Hematopoietic multipotent progenitor cell (in vitro differentiated cells): ENCODE data around the gene TSEN54. TPM values are rescaled to one million over a fixed set of nuclear protein-coding genes. Genes with fewer than 3 reads are reported as not detected.
"Not testable (repeated sequence)": the region's sequence is repeated elsewhere in the genome, so short reads cannot be mapped to it uniquely, and the experiment has no call there.

ENCODE experiments used
- DNase-seq, 3 donors: peaks; one replicate each; pipeline ENCODE4 v3.0.0-alpha.2; 2011 to 2015; ENCODE audit warnings: low read depth in 2 of 3, low spot score in 2 of 3
- total RNA-seq: library from RNA; depleted of rRNA; stranded (reverse); fragments of >200 nt; gene quantifications from one replicate; pipeline ENCODE4 v1.2.3, GENCODE V29; 2012

The TSEN54 gene
- total RNA-seq, 1 donor: 30.2 TPM

DNA sequence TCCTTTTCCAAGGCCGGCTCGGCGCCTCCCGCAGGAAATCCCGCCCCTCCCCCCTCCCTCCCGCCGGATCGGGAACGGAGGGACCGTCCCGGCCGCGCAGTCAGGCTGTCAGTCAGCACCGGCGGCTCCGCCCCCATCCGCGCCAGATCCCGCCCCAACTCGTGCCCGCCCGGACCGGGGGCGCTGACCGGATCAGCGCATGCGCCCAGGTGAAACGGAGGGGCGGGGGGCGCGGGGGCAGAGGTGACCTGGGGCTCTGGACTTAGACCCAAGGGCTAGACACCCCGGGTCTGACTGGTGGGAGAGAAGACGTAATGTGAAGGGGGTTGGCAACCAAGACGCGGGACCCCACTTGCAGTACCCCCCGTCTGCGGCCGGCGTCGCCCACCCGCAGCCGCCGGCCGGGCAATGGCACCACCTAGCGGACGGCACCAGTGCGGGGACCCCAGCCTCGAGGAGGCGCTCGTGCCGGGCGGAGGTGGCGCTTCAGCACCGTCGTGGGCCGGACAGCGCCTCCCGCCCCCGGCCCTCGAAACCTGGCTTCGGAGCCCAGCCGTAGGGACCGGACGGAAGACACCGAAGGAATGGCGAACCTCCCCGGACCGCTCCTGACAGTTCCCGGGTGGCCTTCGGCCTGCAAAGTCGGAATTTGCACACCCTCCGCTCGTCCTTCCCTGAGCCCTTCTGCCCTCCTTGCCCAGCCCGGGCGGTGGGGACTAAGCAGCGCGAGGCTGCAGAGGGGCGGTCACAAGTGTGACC is 653 bp upstream of the TSEN54 start, which contains the start of gene CASKIN2:
Gene CASKIN2, minus strand, starts transcription at position 42 of the 759 bp plus-strand sequence. CDS start 1,733 bp downstream, outside the sequence.
- peak; percentile 64 to 90 (median 84) for DNase-seq

GRCh38 chr17:75516619-75517296 is 430 bp downstream of the TSEN54 start:
- no peak for DNase-seq

DNA sequence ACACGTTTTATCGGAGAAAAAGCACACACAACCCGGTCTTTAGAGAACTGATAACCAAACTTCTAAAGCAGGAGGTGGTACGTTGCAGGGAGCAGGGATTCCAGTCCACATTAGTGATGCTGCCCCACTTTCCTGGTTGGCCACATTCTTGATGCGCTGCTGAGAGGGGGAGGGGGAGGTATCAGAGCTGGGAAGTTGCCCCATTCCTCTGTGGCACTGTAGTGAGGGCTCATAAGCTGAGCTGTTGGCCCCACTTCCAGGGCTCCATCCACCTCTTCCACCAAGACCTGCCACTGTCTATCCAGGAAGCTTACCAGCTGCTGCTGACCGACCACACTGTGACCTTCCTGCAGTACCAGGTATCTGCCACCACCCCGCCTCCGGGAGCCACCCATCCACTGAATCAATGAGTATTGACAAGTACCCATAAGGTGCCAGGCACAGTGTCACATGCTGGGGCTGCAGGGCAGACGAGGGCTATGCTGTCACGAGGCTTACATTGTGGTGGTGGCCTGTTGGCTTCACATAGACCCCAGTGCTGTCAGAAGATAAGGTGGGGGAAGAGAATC is 1.1 kb downstream of the TSEN54 start:
- DNase-seq: no peak

DNA sequence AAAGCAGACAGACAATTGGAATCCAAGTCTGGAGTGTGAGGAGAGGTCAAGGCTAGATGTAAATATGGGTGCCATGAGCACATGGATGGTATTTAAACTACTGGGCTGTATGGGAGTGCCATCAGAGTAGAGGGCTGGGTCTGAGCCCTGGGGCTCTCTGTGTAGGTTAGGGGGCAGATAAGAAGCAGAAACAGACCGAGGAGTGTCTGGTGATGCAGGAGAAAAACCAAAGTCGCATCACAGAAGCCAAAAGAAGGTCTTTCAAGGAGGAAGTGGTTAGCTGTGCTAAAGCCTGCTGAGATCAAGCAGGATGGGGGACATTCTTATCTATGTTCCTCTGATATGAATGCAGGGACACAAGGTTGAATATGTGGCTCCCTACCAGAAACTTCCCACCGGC is 1.9 kb downstream of the TSEN54 start:
- peak; percentile 44 to 85 (median 68) for DNase-seq

DNA sequence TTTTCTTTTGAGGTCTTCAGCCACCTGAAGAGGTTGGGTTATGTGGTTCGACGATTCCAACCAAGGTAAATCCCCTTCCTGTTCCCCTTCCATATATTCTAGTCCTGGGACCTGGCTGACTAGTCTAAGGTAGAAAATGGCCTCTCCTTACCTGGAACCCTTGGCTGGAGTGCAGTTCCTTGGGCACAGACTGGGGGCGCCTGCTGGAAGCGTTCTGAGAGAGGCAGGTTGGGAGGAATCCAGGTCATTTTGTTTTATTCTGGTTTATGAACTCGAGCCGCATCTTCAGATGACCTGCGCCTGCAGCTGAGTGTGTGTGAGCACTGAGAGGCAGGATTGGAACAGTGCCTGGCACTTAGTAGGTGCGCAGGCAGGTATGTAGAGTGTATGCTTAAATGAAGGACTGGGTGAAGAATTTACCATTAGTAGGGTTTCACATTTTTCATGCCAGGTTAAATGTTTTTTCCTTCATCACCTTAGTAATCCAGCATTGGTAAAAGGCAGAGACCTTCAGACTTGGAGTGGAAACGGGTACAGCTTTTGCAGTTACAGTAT is 2.7 kb downstream of the TSEN54 start:
- no peak for DNase-seq

DNA sequence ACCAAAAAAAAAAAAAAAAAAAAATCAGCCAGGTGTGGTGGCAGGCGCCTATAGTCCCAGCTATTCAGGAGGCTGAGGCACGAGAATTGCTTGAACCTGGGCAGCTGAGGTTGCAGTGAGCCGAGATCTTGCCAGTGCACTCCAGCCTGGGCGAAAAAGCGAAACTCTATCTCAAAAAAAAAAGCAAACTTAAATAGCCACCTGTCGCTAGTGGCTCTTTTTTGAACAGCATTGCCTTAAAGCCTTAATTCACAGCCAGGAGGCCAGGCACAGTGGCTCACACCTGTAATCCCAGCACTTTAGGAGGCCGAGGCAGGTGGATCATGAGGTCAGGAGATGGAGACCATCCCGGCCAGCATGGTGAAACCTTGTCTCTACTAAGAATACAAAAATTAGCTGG is 4.1 kb downstream of the TSEN54 start:
- DNase-seq: not testable (repeated sequence)

DNA sequence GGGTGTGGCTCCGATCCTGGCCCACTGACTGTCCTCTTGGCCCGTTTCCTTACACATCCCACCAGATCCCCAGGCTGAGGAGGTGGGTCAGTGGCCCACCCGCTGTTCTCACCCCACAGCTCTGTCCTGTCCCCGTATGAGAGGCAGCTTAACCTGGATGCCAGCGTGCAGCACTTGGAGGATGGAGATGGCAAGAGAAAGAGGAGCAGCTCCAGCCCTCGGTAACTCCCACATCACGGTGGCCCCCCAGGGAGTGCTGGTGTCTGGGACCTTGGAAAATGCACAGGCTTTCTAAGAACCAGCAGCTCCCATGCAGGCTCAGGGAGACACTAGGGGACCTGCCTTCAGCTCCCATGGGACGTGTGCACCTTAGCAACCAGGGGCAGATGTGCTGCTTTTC is 5.0 kb downstream of the TSEN54 start:
- no peak for DNase-seq

- DNase-seq: no peak
Measured at GRCh38 chr17:75521951-75522727, 5.8 kb downstream of the TSEN54 start.

- DNase-seq: no peak
Measured at GRCh38 chr17:75523647-75524046, 7.3 kb downstream of the TSEN54 start.

DNA sequence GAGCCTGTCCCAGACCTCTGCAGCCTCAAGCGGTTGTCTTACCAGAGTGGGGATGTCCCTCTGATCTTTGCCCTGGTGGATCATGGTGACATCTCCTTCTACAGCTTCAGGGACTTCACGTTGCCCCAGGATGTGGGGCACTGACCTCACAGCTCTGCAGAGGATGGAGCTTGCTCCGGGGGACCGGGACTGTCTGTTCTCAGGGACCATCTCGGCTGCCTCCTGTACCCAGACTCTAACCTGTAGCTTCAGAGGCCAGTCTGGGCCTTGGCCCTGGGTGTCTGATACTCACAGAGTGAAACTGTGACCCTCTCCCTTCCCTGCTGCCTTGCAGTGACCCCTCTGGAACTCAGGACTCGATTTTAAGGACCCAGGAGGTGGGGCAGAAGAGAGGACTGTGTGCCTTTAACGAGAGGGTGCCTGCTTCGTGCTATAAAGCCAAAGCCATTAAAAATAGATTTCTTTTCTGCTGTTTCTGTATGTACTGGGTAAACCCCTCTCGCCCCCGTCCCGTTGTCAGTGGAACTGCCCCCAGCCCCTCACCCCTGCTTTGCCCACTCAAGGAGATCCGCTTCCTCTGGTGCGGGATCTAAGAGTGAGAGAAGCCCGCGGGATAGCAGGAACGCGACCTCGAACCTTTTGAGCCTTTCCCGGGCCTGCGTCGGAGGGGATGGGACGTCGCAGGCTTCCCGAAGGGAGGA is 8.1 kb downstream of the TSEN54 start:
- DNase-seq: peak in 1 of 3 donors; percentile 31

GRCh38 chr17:75524970-75525805 is 8.9 kb downstream of the TSEN54 start, which contains the start of gene LLGL2:
Gene LLGL2, plus strand, starts transcription at chr17:75525697. Its CDS starts 17,730 bp downstream, at chr17:75543427.
- peak; percentile 83 to 89 (median 86) for DNase-seq

GRCh38 chr17:75525806-75526554 is 9.7 kb downstream of the TSEN54 start:
- no peak for DNase-seq

DNA sequence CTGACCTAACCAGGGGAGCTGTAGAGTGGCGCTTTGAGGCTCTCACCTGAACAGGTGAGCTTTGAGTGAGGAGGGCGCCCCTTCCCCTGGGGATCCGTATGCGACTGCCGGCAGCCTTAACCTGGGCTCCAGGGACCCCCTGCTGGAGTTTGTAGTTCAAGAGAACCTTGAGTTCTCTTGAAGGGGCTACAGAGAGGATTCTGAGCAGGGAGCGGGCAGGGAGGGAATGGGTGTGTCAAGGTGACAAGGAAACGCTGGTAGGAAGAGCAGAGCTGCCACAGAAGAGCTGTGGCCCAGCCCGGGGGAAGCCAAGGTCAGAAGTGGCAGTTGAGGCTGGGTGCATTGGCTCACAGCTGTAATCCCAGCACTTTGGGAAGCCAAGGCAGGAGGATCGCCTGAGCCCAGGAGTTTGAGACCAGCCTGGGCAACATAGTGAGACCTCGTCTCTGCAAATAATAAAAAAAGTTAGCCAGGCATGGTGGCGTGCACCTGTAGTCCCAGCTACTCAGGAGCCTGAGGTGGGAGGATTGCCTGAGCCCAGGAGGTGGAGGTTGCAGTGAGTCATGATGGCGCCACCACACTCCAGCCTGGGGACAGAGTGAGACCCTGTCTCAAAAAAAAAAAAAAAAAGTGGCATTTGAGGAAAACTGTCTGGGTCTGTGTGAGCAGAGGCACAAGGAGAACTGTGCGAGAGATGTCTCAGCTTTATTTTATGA is 10.4 kb downstream of the TSEN54 start:
- no peak for DNase-seq

- DNase-seq: no peak
Measured at GRCh38 chr17:75530837-75531720, 14.8 kb downstream of the TSEN54 start.

DNA sequence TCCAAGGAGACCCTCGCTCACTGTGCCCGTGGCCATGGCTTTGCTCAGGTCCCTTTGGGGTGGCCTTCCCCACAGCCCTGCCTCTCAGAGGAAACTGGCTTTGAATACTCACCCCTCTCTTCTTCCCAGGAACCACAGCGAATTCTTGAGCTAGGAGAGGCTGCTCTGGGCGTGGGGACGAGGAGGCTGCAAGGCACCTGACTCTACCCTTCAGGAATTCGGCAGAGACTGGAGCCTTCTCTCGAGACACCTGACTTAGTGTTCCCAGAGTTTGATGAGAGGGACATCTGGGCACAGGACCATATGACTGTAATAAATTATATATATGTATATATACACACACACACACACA is 15.4 kb downstream of the TSEN54 start:
- no peak for DNase-seq

GRCh38 chr17:75535119-75535537 is 18.8 kb downstream of the TSEN54 start:
- DNase-seq: peak in 2 of 3 donors; percentile 58 to 71

GRCh38 chr17:75535871-75536270 is 19.5 kb downstream of the TSEN54 start:
- DNase-seq: no peak
